ENCODE data around the gene POU2F2. TPM values are rescaled to one million over a fixed set of nuclear protein-coding genes. Genes with fewer than 3 reads are reported as not detected.

POU2F2 gene
- total and polyA plus RNA-seq, 2 experiments from 2014 or later: 1.5 to 3.0 TPM

GRCh38 chr19:42151782-42152684 lies 19.8 kb upstream of the POU2F2 start:
- Histone ChIP-seq H2AFZ (no peak overlapping the region), H3K4me2 (ENCODE audit: unreplicated experiment) (no peak overlapping the region), H3F3A (ENCODE audit: insufficient read depth) (no peaks in the 10 kb centered on the region), H3K9ac (no peak overlapping the region), H3K4me1 (ENCODE audit: insufficient read depth) (no peaks in the 10 kb centered on the region), H3K36me3 (ENCODE audit: low read depth) (no peaks in the 10 kb centered on the region), H3K9me3 (ENCODE audit: low read depth) (no peaks in the 10 kb centered on the region), H3K4me3 (no peak overlapping the region), H3K79me2 (ENCODE audit: insufficient read depth) (no peaks in the 10 kb centered on the region), H3K27ac (no peak overlapping the region), H4K20me1 (ENCODE audit: insufficient read depth) (no peaks in the 10 kb centered on the region), H3K9me2 (ENCODE audit: insufficient read depth) (no peaks in the 10 kb centered on the region), H3K27me3 (replicated peaks; ENCODE audit: insufficient read depth) (peaks cover 63% of the 10 kb centered on the region)
- in situ Hi-C loops (cut with MboI): no loop called here
- WGBS, 2 experiments (ENCODE audit: low coverage in 1 of 2, low lambda C conversion rate in 2 of 2, missing lambda C conversion rate in 2 of 2): 34 to 35% methylated on average over 14 to 20 of the region's 20 CpGs
- no peak for DNase-seq
- TF ChIP-seq EZH2phosphoT487 (IDR thresholded peaks at IDR 0.05; ENCODE audit: insufficient read depth, low read depth): no peak
- no peak for TF ChIP-seq EZH2 (IDR thresholded peaks at IDR 0.05; ENCODE audit: insufficient read depth, poor library complexity, severe bottlenecking)

GRCh38 chr19:42150911-42151361 lies 18.7 kb upstream of the POU2F2 start:
- Histone ChIP-seq H3K9ac (no peak overlapping the region), H3F3A (ENCODE audit: insufficient read depth) (no peaks in the 10 kb centered on the region), H3K27ac (no peak overlapping the region), H3K27me3 (replicated peaks; ENCODE audit: insufficient read depth) (peaks cover 68% of the 10 kb centered on the region), H4K20me1 (ENCODE audit: insufficient read depth) (no peaks in the 10 kb centered on the region), H3K4me3 (no peak overlapping the region), H3K9me2 (ENCODE audit: insufficient read depth) (no peaks in the 10 kb centered on the region), H3K4me1 (ENCODE audit: insufficient read depth) (no peaks in the 10 kb centered on the region), H2AFZ (no peak overlapping the region), H3K36me3 (ENCODE audit: low read depth) (no peaks in the 10 kb centered on the region), H3K79me2 (ENCODE audit: insufficient read depth) (no peaks in the 10 kb centered on the region), H3K4me2 (ENCODE audit: unreplicated experiment) (no peak overlapping the region), H3K9me3 (ENCODE audit: low read depth) (no peaks in the 10 kb centered on the region)
- in situ Hi-C loops (cut with MboI): no loop called here
- DNase-seq: no peak
- 6 to 7% methylated on average over 4 to 9 of the region's 9 CpGs for WGBS, 2 experiments (ENCODE audit: low coverage in 1 of 2, low lambda C conversion rate in 2 of 2, missing lambda C conversion rate in 2 of 2)
- no peak for TF ChIP-seq EZH2 (IDR thresholded peaks at IDR 0.05; ENCODE audit: insufficient read depth, poor library complexity, severe bottlenecking)
- no peak for TF ChIP-seq EZH2phosphoT487 (IDR thresholded peaks at IDR 0.05; ENCODE audit: insufficient read depth, low read depth)

- peaks cover 67% of the 10 kb centered on the region for H3K27me3 ChIP-seq (replicated peaks; ENCODE audit: insufficient read depth)
- no peaks in the 10 kb centered on the region for H3K4me1 ChIP-seq (ENCODE audit: insufficient read depth)
- no peak overlapping the region for H2AFZ ChIP-seq
- no peak overlapping the region for H3K27ac ChIP-seq
- H4K20me1 ChIP-seq (ENCODE audit: insufficient read depth): no peaks in the 10 kb centered on the region
- H3K9me3 ChIP-seq (ENCODE audit: low read depth): no peaks in the 10 kb centered on the region
- H3K4me3 ChIP-seq: no peak overlapping the region
- H3K9ac ChIP-seq: no peak overlapping the region
- H3K9me2 ChIP-seq (ENCODE audit: insufficient read depth): no peaks in the 10 kb centered on the region
- H3K4me2 ChIP-seq (ENCODE audit: unreplicated experiment): no peak overlapping the region
- WGBS, 2 experiments (ENCODE audit: low coverage in 1 of 2, low lambda C conversion rate in 2 of 2, missing lambda C conversion rate in 2 of 2): 0 to 4% methylated on average over 3 to 17 of the region's 17 CpGs
- no peak for TF ChIP-seq EZH2phosphoT487 (IDR thresholded peaks at IDR 0.05; ENCODE audit: insufficient read depth, low read depth)
- TF ChIP-seq EZH2 (IDR thresholded peaks at IDR 0.05; ENCODE audit: insufficient read depth, poor library complexity, severe bottlenecking): no peak
- no peak for DNase-seq
- in situ Hi-C loops (cut with MboI): no loop called here
- H3K36me3 ChIP-seq (ENCODE audit: low read depth): no peaks in the 10 kb centered on the region
- H3K79me2 ChIP-seq (ENCODE audit: insufficient read depth): no peaks in the 10 kb centered on the region
- no peaks in the 10 kb centered on the region for H3F3A ChIP-seq (ENCODE audit: insufficient read depth)
These were observed 18.1 kb upstream of the POU2F2 start for GRCh38 chr19:42150364-42150763.

GRCh38 chr19:42149447-42150202 lies 17.4 kb upstream of the POU2F2 start:
- no peaks in the 10 kb centered on the region for H3K9me3 ChIP-seq (ENCODE audit: low read depth)
- H3K27me3 ChIP-seq (replicated peaks; ENCODE audit: insufficient read depth): peaks cover 66% of the 10 kb centered on the region
- H3K4me1 ChIP-seq (ENCODE audit: insufficient read depth): no peaks in the 10 kb centered on the region
- DNase-seq: no peak
- in situ Hi-C loops (cut with MboI): no loop called here
- H3K4me3 ChIP-seq: no peak overlapping the region
- H3K79me2 ChIP-seq (ENCODE audit: insufficient read depth): no peaks in the 10 kb centered on the region
- H3K9me2 ChIP-seq (ENCODE audit: insufficient read depth): no peaks in the 10 kb centered on the region
- TF ChIP-seq EZH2 (IDR thresholded peaks at IDR 0.05; ENCODE audit: insufficient read depth, poor library complexity, severe bottlenecking) (no peak), EZH2phosphoT487 (IDR thresholded peaks at IDR 0.05; ENCODE audit: insufficient read depth, low read depth) (no peak)
- H3K36me3 ChIP-seq (ENCODE audit: low read depth): no peaks in the 10 kb centered on the region
- no peaks in the 10 kb centered on the region for H4K20me1 ChIP-seq (ENCODE audit: insufficient read depth)
- no peak overlapping the region for H3K9ac ChIP-seq
- H3K4me2 ChIP-seq (ENCODE audit: unreplicated experiment): no peak overlapping the region
- WGBS, 2 experiments (ENCODE audit: low coverage in 1 of 2, low lambda C conversion rate in 2 of 2, missing lambda C conversion rate in 2 of 2): 42 to 44% methylated on average over 5 of the region's 5 CpGs
- H3F3A ChIP-seq (ENCODE audit: insufficient read depth): no peaks in the 10 kb centered on the region
- no peak overlapping the region for H2AFZ ChIP-seq
- H3K27ac ChIP-seq: no peak overlapping the region
